ENCODE data around the gene VSTM1.

VSTM1 gene

GRCh38 chr19:54001496-54001895, 62.2 kb downstream of the VSTM1 start:
- Histone ChIP-seq H3F3A (ENCODE audit: insufficient read depth, low read length) (no peaks in the 10 kb centered on the region), H3K27me3 (ENCODE audit: insufficient read depth, low read length) (no peaks in the 10 kb centered on the region; the same call in 1 of the 2 replicates), H3K9me3 (ENCODE audit: low read length) (no peaks in the 10 kb centered on the region), H3K4me3 (ENCODE audit: low read depth, low read length, poor library complexity, severe bottlenecking) (no peak overlapping the region), H3K9ac (ENCODE audit: low read length) (no peak overlapping the region), H4K20me1 (ENCODE audit: insufficient read depth, low read length) (no peaks in the 10 kb centered on the region), H3K36me3 (ENCODE audit: insufficient read depth, low read length) (no peaks in the 10 kb centered on the region), H3K79me2 (ENCODE audit: insufficient read depth, low read length) (no peaks in the 10 kb centered on the region), H2AFZ (ENCODE audit: low read length) (no peak overlapping the region), H3K9me2 (ENCODE audit: low read depth, low read length) (no peaks in the 10 kb centered on the region), H3K4me1 (ENCODE audit: insufficient read depth, low read length, severe bottlenecking) (no peaks in the 10 kb centered on the region), H3K27ac (ENCODE audit: low read depth, low read length, poor library complexity, severe bottlenecking) (no peak overlapping the region), H3K4me2 (ENCODE audit: low read length) (no peak overlapping the region)
- TF ChIP-seq, protein P1, sequence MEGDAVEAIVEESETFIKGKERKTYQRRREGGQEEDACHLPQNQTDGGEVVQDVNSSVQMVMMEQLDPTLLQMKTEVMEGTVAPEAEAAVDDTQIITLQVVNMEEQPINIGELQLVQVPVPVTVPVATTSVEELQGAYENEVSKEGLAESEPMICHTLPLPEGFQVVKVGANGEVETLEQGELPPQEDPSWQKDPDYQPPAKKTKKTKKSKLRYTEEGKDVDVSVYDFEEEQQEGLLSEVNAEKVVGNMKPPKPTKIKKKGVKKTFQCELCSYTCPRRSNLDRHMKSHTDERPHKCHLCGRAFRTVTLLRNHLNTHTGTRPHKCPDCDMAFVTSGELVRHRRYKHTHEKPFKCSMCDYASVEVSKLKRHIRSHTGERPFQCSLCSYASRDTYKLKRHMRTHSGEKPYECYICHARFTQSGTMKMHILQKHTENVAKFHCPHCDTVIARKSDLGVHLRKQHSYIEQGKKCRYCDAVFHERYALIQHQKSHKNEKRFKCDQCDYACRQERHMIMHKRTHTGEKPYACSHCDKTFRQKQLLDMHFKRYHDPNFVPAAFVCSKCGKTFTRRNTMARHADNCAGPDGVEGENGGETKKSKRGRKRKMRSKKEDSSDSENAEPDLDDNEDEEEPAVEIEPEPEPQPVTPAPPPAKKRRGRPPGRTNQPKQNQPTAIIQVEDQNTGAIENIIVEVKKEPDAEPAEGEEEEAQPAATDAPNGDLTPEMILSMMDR (IDR thresholded peaks at IDR 0.05; ENCODE audit: low read length) = no peak
- TF ChIP-seq EZH2 (IDR thresholded peaks at IDR 0.05; ENCODE audit: borderline replicate concordance, low read length) = no peak

- no peaks in the 10 kb centered on the region for H4K20me1 ChIP-seq (ENCODE audit: insufficient read depth, low read length)
- H3K27me3 ChIP-seq (ENCODE audit: insufficient read depth, low read length) = no peaks in the 10 kb centered on the region; the same call in 1 of the 2 replicates
- H3K36me3 ChIP-seq (ENCODE audit: insufficient read depth, low read length) = no peaks in the 10 kb centered on the region
- no peaks in the 10 kb centered on the region for H3K9me2 ChIP-seq (ENCODE audit: low read depth, low read length)
- TF ChIP-seq EZH2 (IDR thresholded peaks at IDR 0.05; ENCODE audit: borderline replicate concordance, low read length) = no peak
- TF ChIP-seq, protein P1 (IDR thresholded peaks at IDR 0.05; ENCODE audit: low read length) = no peak
- H3K4me3 ChIP-seq (ENCODE audit: low read depth, low read length, poor library complexity, severe bottlenecking) = no peak overlapping the region
- H3F3A ChIP-seq (ENCODE audit: insufficient read depth, low read length) = no peaks in the 10 kb centered on the region
- no peak overlapping the region for H3K27ac ChIP-seq (ENCODE audit: low read depth, low read length, poor library complexity, severe bottlenecking)
- H3K79me2 ChIP-seq (ENCODE audit: insufficient read depth, low read length) = no peaks in the 10 kb centered on the region
- H3K4me2 ChIP-seq (ENCODE audit: low read length) = no peak overlapping the region
- no peaks in the 10 kb centered on the region for H3K9me3 ChIP-seq (ENCODE audit: low read length)
- H3K9ac ChIP-seq (ENCODE audit: low read length) = no peak overlapping the region
- H3K4me1 ChIP-seq (ENCODE audit: insufficient read depth, low read length, severe bottlenecking) = no peaks in the 10 kb centered on the region
- H2AFZ ChIP-seq (ENCODE audit: low read length) = no peak overlapping the region
Observed at GRCh38 chr19:53999694-54000093, 64.0 kb downstream of the VSTM1 start.

GRCh38 chr19:53998223-53998622, 65.5 kb downstream of the VSTM1 start:
- Histone ChIP-seq H3K9me2 (ENCODE audit: low read depth, low read length) (no peaks in the 10 kb centered on the region), H3K9me3 (ENCODE audit: low read length) (no peaks in the 10 kb centered on the region), H3K4me2 (ENCODE audit: low read length) (no peak overlapping the region), H3K79me2 (ENCODE audit: insufficient read depth, low read length) (no peaks in the 10 kb centered on the region), H3K27me3 (ENCODE audit: insufficient read depth, low read length) (no peaks in the 10 kb centered on the region; the same call in 1 of the 2 replicates), H3K36me3 (ENCODE audit: insufficient read depth, low read length) (no peaks in the 10 kb centered on the region), H3K4me1 (ENCODE audit: insufficient read depth, low read length, severe bottlenecking) (no peaks in the 10 kb centered on the region), H4K20me1 (ENCODE audit: insufficient read depth, low read length) (no peaks in the 10 kb centered on the region), H3F3A (ENCODE audit: insufficient read depth, low read length) (no peaks in the 10 kb centered on the region), H3K9ac (ENCODE audit: low read length) (no peak overlapping the region), H3K4me3 (ENCODE audit: low read depth, low read length, poor library complexity, severe bottlenecking) (no peak overlapping the region), H2AFZ (ENCODE audit: low read length) (no peak overlapping the region), H3K27ac (ENCODE audit: low read depth, low read length, poor library complexity, severe bottlenecking) (no peak overlapping the region)
- TF ChIP-seq, protein P1 (IDR thresholded peaks at IDR 0.05; ENCODE audit: low read length) = no peak
- no peak for TF ChIP-seq EZH2 (IDR thresholded peaks at IDR 0.05; ENCODE audit: borderline replicate concordance, low read length)
